GM12864 (cell line): ENCODE data around the gene HTATSF1.

Experiments used
- DNase-seq: peaks from one replicate; pipeline ENCODE4 v3.0.0-alpha.2; 2011; ENCODE audit warnings: low read depth
- H3K4me3 ChIP-seq: 2 replicates; pipeline ENCODE4 v1.5.1; 2011; ENCODE audit warnings: mild to moderate bottlenecking, low read depth, low read length, control low read depth
- CTCF ChIP-seq: IDR thresholded peaks from 2 replicates; pipeline ENCODE4 v1.5.1; 2011; ENCODE audit warnings: low read depth, mild to moderate bottlenecking, moderate library complexity, low read length, control low read depth, inconsistent platforms; ENCODE audit errors: missing control alignments

The HTATSF1 gene

GRCh38 chrX:136456133-136456532 is 41.3 kb upstream of the HTATSF1 start:
- no peak for TF ChIP-seq CTCF
- DNase-seq: no peak

GRCh38 chrX:136457303-136457917 is 40.0 kb upstream of the HTATSF1 start:
- no peak for TF ChIP-seq CTCF
- no peak overlapping the region for H3K4me3 ChIP-seq
- DNase-seq: no peak

More at GRCh38 chrX:136456133-136456532, 41.3 kb upstream of the HTATSF1 start:
- H3K4me3 ChIP-seq: no peak overlapping the region

- no peak for TF ChIP-seq CTCF
- no peak overlapping the region for H3K4me3 ChIP-seq
- no peak for DNase-seq
These were observed 32.8 kb upstream of the HTATSF1 start for GRCh38 chrX:136464589-136464988.

GRCh38 chrX:136467303-136467702 is 30.1 kb upstream of the HTATSF1 start:
- no peak for DNase-seq
- no peak overlapping the region for H3K4me3 ChIP-seq
- no peak for TF ChIP-seq CTCF

- no peak overlapping the region for H3K4me3 ChIP-seq
- no peak for TF ChIP-seq CTCF
- DNase-seq: no peak
These were observed 28.8 kb upstream of the HTATSF1 start for GRCh38 chrX:136468391-136469103.

- DNase-seq: no peak
- TF ChIP-seq CTCF: no peak
- H3K4me3 ChIP-seq: no peak overlapping the region
These were observed 23.7 kb upstream of the HTATSF1 start for GRCh38 chrX:136473663-136474062.

- H3K4me3 ChIP-seq: no peak overlapping the region
- no peak for TF ChIP-seq CTCF
- DNase-seq: no peak
These were observed 22.2 kb upstream of the HTATSF1 start for GRCh38 chrX:136475236-136475635.
